Measurements from ENCODE around the gene AFAP1. TPM values are rescaled to one million over a fixed set of nuclear protein-coding genes. Genes with fewer than 3 reads are reported as not detected.

Gene AFAP1
- total RNA-seq, 1 experiment from 2014 or later, result 42.1 TPM

DNA sequence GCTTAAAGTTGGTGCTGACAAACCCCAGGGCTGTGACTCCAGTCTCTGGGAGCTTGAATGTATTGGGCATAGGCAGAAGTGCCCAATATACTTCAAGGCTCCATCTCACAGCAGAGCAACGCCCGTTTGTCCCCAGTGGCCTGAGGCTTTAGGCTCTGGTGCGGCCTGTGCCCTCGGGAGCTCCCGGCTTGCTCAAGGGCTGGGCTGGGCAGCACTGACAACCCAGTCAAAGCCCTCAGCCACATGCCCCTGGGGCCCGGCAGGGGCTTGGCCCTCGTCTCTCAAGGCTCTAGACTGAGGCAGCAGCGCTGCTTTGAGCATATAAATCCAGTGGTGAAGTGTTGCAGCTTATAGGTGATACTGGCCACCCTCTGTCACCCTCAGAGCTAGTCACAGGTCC, 203.7 kb downstream of the AFAP1 start:
- Histone ChIP-seq H3K4me2 (ENCODE audit: low read length) (no peak overlapping the region), H2AFZ (ENCODE audit: low read length) (no peak overlapping the region), H3K4me1 (ENCODE audit: insufficient read depth, low read length) (no peaks in the 10 kb centered on the region), H4K20me1 (ENCODE audit: low read length) (no peaks in the 10 kb centered on the region), H3K9me2 (replicated peaks; ENCODE audit: low read length) (no peaks in the 10 kb centered on the region), H3K4me3 (ENCODE audit: low read length) (no peak overlapping the region), H3K9ac (ENCODE audit: low read length) (no peak overlapping the region), H3K9me3 (ENCODE audit: low read length) (no peaks in the 10 kb centered on the region), H3K27ac (ENCODE audit: low read length) (no peak overlapping the region), H3K27me3 (ENCODE audit: low read length) (no peaks in the 10 kb centered on the region), H3K79me2 (ENCODE audit: low read length) (no peaks in the 10 kb centered on the region), H3F3A (ENCODE audit: low read length, unreplicated experiment) (no peaks in the 10 kb centered on the region), H3K36me3 (ENCODE audit: low read depth, low read length) (no peaks in the 10 kb centered on the region)
- no peak for DNase-seq
- CTCF ChIA-PET, result interaction anchor here (0.6 kb wide), 1 partner anchor 55 kb away, joined by 3 read pairs; no protein-coding TSS in a partner anchor
- intact Hi-C loops (cut with micrococcal nuclease), result no loop called here
- no TSS peak for BruUV-seq (replicated peaks)
- no peak for ATAC-seq
- TF ChIP-seq, protein P1, sequence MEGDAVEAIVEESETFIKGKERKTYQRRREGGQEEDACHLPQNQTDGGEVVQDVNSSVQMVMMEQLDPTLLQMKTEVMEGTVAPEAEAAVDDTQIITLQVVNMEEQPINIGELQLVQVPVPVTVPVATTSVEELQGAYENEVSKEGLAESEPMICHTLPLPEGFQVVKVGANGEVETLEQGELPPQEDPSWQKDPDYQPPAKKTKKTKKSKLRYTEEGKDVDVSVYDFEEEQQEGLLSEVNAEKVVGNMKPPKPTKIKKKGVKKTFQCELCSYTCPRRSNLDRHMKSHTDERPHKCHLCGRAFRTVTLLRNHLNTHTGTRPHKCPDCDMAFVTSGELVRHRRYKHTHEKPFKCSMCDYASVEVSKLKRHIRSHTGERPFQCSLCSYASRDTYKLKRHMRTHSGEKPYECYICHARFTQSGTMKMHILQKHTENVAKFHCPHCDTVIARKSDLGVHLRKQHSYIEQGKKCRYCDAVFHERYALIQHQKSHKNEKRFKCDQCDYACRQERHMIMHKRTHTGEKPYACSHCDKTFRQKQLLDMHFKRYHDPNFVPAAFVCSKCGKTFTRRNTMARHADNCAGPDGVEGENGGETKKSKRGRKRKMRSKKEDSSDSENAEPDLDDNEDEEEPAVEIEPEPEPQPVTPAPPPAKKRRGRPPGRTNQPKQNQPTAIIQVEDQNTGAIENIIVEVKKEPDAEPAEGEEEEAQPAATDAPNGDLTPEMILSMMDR (conservative IDR thresholded peaks at IDR 0.05; ENCODE audit: low read depth, low read length), result no peak
- TF ChIP-seq EZH2 (IDR thresholded peaks at IDR 0.05; ENCODE audit: low read length, unreplicated experiment) (no peak), EZH2phosphoT487 (IDR thresholded peaks at IDR 0.05; ENCODE audit: borderline replicate concordance, low read length) (no peak)
- POLR2A ChIA-PET (ENCODE audit: unreplicated experiment), result no interaction called here

DNA sequence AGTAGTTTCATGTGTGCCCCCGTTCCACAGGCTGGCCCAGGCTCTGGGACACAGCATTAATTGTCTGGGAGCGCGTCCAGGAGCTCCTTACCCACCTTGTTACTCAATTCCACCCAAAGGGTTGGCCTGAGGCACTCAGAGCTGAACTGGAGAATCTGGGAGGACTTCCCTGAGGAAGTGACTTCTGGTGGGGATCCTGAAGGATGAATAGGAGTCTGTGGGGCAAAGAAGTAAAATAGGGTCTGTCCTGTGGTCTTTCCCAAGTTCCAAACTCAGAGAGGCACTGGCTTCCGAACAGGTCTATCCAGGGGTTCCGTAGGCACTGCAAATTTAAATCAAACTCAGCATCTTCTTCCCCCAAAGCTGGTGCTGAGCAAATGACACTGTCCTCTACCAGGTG, 204.3 kb downstream of the AFAP1 start:
- Histone ChIP-seq H3K4me1 (ENCODE audit: insufficient read depth, low read length) (no peaks in the 10 kb centered on the region), H2AFZ (ENCODE audit: low read length) (no peak overlapping the region), H4K20me1 (ENCODE audit: low read length) (no peaks in the 10 kb centered on the region), H3K9me3 (ENCODE audit: low read length) (no peaks in the 10 kb centered on the region), H3K4me2 (ENCODE audit: low read length) (no peak overlapping the region), H3K79me2 (ENCODE audit: low read length) (no peaks in the 10 kb centered on the region), H3K9ac (ENCODE audit: low read length) (no peak overlapping the region), H3K27me3 (ENCODE audit: low read length) (no peaks in the 10 kb centered on the region), H3K4me3 (ENCODE audit: low read length) (no peak overlapping the region), H3K9me2 (replicated peaks; ENCODE audit: low read length) (no peaks in the 10 kb centered on the region), H3F3A (ENCODE audit: low read length, unreplicated experiment) (no peaks in the 10 kb centered on the region), H3K36me3 (ENCODE audit: low read depth, low read length) (no peaks in the 10 kb centered on the region), H3K27ac (ENCODE audit: low read length) (no peak overlapping the region)
- ChIA-PET POLR2A (ENCODE audit: unreplicated experiment) (interaction anchor here (0.6 kb wide), 1 partner anchor 242 kb away, joined by 3 read pairs; no protein-coding TSS in a partner anchor), CTCF (no interaction called here)
- intact Hi-C loops (cut with micrococcal nuclease), result no loop called here
- no peak for DNase-seq
- no peak for ATAC-seq
- BruUV-seq (replicated peaks), result no TSS peak
- TF ChIP-seq EZH2phosphoT487 (IDR thresholded peaks at IDR 0.05; ENCODE audit: borderline replicate concordance, low read length), result no peak
- TF ChIP-seq, protein P1 (conservative IDR thresholded peaks at IDR 0.05; ENCODE audit: low read depth, low read length), result no peak
- TF ChIP-seq EZH2 (IDR thresholded peaks at IDR 0.05; ENCODE audit: low read length, unreplicated experiment), result no peak

DNA sequence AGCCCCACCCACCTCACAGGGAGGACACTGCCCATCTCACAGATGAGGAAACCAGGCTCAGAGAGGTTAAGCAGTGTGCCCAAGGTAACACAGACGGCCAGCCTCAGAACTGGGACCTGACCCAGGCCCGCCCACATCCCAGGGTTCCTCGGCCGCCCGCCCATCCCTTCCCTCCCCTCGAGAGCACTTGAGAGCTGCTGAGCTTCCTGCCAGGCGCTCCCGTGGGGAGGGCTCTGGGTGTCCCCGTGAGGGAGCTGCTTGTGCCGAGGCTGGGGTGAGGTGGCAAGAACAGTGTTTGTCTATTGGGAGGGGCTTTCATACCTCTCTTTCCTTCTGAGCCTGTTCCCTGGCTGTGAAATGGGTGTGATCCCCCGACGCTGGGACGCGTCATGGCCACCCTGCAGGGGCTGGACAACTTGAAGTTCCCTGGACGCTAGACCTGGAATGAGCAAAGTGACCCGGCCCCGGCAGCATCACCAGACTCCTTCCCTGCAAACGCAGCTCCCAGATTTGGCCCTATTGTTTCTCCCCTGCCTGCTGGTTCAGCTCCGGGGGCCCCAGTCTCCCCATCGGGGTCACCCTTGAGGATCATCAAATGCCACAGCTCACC, 204.9 kb downstream of the AFAP1 start:
- Histone ChIP-seq H3F3A (ENCODE audit: low read length, unreplicated experiment) (no peaks in the 10 kb centered on the region), H3K9me3 (ENCODE audit: low read length) (no peaks in the 10 kb centered on the region), H3K27ac (ENCODE audit: low read length) (no peak overlapping the region), H3K4me3 (ENCODE audit: low read length) (no peak overlapping the region), H3K27me3 (ENCODE audit: low read length) (no peaks in the 10 kb centered on the region), H3K4me2 (ENCODE audit: low read length) (no peak overlapping the region), H3K9me2 (replicated peaks; ENCODE audit: low read length) (no peaks in the 10 kb centered on the region), H3K4me1 (ENCODE audit: insufficient read depth, low read length) (no peaks in the 10 kb centered on the region), H3K9ac (ENCODE audit: low read length) (no peak overlapping the region), H2AFZ (ENCODE audit: low read length) (no peak overlapping the region), H3K79me2 (ENCODE audit: low read length) (no peaks in the 10 kb centered on the region), H3K36me3 (ENCODE audit: low read depth, low read length) (no peaks in the 10 kb centered on the region), H4K20me1 (ENCODE audit: low read length) (no peaks in the 10 kb centered on the region)
- intact Hi-C loops (cut with micrococcal nuclease), result no loop called here
- no TSS peak for BruUV-seq (replicated peaks)
- ChIA-PET CTCF (no interaction called here), POLR2A (ENCODE audit: unreplicated experiment) (interaction anchor here (0.6 kb wide), 1 partner anchor 243 kb away, joined by 3 read pairs; no protein-coding TSS in a partner anchor)
- no peak for TF ChIP-seq EZH2phosphoT487 (IDR thresholded peaks at IDR 0.05; ENCODE audit: borderline replicate concordance, low read length)
- no peak for TF ChIP-seq EZH2 (IDR thresholded peaks at IDR 0.05; ENCODE audit: low read length, unreplicated experiment)
- TF ChIP-seq, protein P1 (conservative IDR thresholded peaks at IDR 0.05; ENCODE audit: low read depth, low read length), result no peak
- ATAC-seq, result no peak
- no peak for DNase-seq
